HG03159 (cell line): Measurements from ENCODE around the gene STX16.
"Not testable (repeated sequence)": the region's sequence is repeated elsewhere in the genome, so short reads cannot be mapped to it uniquely, and the experiment has no call there.

Source experiments
- ATAC-seq: cut with Tn5 transposase; IDR thresholded peaks from one replicate; pipeline ENCODE4 v1.9.1; 2021; ENCODE audit warnings: mild to moderate bottlenecking, moderate library complexity; ENCODE audit not compliant: unreplicated experiment

STX16 gene

DNA sequence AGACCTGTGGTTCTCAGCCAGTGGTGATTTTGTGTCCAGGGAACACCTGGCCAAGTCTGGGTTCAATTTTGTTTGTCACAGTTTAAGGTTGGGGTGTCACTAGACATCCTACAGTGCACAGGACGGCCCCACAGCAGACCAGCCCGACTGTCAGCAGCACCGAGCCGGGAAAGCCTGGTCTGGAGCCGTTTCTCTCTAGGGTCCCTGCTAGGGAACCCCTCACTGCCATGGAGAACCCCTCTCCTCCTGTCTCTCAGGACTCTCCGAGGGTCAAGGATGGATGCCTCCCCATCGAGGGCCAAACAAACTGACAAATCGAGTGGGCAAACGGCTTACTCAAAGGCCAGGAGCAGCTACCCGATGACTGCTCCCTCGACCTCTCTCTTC is 15.8 kb upstream of the STX16 start:
- ATAC-seq: no peak

DNA sequence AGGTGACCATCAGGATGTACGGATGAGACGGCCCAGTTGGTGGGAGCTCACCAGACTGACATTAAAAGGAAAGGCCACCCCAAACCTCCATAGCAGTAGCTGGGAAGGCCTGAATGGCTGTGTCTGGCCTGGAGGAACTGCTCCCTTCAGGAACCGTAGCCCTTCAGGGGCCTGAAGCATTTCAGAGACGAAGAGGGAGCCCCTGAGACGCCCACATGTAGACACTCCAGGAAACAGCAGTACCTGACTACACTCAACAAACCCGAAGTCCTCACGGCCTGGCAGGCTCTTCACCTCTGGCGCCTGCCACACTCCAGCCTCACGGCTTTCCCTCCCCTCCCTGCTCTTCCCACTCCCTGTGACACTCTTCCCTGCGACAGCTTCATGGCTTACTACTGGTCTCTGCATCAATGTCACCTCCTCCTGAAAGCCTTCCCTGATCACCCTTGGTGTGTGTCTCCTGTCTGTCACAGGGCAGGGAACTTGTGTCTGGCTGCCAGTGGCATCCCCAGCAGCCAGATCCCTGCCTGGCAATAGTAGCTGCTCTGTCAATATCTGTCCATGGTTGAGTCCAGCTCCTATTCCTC is 14.6 kb upstream of the STX16 start:
- ATAC-seq: no peak

DNA sequence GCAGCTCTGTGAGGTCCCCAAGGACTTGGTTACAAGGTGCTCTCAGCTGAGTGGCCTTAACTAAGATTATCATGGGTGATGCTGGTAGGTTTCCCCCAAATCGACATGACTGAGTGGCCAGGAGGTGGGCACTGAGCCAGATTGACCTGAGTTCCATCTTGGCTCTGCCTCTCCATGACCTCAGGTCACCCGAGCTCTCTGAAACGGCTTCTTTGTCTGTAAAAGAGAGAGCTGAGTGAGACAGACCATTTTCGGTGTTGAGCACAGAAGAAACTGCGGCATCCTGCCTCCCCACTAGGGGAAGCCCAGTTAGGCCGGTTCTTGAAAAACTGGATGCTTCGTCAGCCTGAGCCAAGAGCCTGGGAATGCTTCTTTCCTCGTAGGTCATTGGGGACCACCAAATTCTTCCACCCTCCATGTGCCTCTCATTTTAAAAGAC is 14.1 kb upstream of the STX16 start:
- no peak for ATAC-seq

DNA sequence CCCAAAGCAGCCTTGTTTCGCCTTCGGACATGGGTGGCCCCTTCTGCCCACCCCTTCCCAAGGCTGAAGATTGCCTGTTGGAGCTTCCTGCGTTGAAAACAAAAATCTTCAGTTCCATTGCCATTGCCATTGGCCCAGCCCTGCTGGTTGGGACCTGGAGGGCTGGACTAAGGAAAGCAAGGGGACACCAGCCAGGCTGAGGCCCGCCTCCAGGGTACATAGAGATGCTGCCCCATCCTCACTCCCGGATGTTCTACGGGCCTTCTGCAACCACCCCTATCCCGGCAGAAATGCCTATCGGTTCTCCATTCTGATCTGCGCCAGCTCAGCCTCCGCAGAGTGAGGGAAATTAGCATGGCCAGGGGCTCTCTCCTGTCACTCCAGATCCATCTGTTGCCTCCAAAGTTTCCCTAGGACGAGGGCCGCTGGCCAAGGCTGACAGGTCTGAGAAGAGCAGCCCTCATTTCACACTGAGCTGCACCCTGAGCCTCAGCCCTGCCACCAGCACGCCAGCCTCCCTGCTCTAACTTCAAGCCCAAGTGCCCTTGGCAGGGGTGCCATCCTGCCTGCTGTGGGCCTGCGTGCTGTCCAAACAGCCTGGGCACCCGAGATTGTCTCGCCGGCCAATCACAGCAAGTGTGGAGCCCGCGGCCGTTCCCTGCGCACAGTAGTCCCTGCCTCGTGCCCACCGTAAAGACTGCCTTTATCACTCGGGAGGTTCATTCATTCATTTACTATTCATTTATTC is 13.4 kb upstream of the STX16 start:
- no peak for ATAC-seq

DNA sequence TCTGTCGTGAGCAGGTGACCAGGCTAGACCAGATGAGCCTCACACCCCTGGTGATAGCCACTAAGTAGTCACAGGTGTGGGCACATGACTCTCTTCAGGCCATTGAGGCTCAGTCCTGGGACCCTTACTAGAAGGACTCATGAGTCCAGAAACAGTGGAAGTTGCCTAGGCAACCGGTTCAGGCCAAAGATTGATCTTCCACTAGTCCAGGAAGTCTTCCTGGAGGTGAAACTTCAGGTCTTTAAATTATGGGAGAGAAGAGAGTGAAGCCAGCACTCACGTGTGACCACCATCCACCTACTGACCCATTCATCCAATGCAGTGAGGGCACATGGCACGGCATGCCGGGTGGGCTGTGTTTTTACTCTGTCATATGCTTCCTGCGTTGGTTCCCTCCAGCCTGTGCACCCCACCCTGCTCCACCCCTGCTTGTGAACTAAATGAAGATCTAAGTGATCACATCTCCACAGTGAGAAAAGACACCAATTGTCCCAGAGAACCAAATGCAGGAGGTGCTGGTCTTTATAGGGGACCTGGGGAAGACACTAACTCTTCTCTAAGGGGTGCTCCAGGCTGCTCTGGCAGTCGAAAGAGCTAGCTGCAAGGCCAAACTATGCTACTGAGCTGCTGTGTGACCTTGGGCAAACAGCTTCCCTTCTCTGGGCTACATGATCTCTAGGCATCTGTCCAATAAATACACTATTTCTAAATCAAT is 12.5 kb upstream of the STX16 start:
- ATAC-seq: no peak

DNA sequence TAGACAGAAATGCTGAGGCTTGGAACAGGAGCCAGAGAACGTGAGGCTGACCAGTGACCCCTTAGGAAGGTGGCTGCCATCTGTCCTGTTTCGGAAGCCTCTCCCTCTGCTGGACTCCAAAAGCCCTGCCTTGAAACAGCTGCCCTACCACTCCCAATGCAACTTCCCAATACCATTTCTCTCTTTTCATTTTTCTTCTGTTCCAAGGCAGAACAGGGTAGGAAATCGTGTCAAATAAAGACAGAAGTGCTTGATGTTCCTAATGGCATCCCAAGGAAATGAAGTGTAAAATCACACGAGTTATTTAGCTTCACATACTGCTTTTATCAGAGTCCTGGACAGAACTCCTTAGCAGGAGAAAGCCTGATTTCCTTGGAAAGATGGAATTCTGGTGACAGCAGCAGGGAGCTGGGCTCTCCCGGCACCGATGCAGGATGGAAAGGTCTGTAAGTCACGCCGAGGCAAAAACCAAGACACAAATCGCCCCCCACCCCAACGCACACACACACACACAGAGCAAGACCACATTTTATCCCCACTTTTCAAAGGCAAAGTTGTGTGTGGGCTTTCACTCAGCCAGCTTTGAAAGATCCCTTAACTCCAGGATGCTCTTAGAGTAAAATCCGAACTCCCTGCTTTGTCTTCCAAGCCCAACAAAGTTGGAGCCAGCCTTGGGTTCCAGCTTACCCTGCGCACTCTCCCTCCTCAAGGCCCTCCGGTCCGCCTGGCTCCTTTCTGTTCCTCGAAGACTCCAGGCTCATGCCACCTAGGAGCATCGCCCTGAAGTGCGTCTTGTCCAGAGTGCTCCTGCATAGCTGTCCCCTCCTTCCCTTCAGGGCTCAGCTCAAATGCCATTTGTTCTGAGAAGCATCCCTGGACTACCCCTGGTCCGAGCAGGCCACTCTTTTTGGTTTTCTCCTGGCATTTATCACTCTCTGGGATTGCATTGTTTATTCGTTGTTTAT is 11.6 kb upstream of the STX16 start:
- no peak for ATAC-seq

DNA sequence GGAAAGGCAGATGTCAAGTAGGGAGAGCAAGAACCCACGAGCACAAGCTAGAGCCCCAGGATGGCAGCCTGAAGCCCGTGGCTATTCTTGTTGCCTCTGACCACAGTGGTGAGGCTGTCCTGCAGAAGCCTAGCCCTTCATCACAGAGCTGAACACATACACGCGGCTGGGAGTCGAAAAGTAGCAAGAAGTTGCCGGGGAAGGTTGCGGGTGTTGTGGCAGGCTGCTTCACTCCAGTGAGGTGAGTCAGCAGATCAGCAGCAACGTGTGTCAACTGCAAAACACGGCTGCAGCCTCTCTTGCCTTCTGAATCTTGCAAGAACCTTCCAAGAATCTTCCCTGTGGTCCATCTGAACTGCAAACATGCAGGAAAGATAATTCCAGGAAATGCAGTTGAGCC is 10.6 kb upstream of the STX16 start:
- no peak for ATAC-seq

DNA sequence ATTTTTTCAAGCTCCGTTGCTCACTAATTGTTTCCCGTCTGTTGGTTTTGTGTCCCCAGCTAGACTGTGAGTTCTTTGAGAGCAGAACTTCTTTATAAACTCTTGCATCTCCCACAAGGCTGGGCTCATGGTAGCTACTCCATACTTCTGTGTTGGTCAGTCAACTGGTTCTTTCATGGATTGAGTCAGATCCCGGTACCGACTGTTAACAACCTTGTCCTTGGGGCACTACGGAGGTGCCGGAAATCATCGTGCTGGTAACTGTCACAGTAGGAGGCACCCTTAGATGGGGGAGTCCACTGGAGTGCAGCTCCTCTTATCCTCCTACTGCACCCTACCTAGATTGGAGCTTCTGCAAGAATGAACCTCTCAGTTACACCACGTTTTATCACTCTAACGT is 8.6 kb upstream of the STX16 start:
- no peak for ATAC-seq

DNA sequence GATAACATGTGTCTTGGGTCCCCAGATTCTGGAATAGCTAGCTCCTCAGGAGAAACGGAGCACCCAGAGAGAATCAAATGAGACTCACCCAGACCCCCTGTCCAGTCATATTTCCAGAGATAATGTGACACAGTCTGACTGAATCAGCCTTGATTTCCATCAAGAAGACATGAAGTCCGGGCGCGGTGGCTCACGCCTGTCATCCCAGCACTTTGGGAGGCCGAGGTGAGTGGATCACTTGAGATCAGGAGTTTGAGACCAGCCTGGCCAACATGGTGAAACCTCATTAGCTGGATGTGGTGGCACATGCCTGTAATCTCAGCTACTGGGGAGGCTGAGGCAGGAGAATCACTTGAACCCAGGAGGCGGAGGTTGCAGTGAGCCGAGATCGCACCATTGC is 8.2 kb upstream of the STX16 start:
- ATAC-seq: not testable (repeated sequence)

DNA sequence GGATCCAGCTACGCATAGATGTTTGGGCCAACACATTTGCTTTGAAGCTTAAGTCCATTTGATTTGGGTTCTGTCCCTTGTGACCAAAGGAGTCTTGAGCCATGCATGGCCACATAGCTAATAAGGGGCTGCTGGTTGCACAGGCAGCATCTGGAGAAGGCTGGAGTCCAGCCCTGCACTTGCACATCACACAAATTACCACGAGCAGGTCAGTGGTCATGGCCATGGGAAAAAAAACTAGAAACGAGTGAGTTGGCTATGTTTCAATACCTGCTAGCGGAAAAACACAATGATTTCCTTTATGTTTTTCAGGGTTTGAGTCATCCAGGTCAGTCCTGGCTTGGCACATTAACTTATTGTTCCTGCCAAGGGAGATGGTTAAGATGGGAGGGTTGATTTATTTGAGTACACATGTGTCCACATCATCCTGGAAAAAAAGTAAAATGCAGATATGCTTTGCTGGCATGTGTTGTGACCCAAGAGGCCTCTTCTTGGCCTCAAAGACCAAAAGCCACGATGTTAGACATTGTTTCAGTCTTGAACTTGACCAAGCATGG is 5.6 kb upstream of the STX16 start:
- ATAC-seq: no peak

DNA sequence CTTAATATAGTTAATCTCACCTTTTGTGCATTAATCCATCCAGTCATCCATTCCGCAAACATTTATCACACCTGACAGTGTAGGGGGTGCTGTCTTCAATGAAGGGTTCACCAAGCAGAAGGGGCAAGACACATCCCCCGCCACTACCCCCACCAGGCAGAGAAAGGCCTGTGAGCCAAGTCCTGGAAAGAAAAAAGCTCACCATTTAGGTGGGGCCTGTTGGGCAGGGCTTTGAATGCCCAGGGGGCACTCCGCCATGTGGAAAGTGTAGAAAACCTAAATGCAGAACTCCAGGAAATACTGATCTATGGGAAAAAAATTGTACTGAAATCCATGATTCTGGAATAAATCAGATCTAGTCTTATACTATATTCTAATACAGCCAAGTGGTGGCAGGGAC is 4.8 kb upstream of the STX16 start:
- ATAC-seq: no peak

DNA sequence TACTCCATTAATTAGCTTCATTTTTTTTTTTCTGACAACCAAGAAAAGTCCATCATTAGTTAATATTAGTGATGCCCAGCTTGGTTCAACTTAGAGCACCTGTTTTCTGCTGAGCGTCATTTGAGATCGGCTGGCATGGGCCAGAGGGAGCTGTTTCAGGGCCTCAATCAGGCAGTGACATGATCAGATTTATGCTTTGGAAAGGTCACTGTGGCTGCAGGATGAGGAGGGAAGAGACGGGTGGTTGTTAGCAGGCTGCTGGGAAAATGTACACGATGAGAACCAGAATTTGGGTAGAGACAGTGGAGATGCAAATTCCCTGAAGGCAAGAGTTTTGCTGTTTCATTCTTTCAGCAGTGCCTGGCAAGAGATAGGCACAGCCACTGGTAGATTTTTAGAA is 4.4 kb upstream of the STX16 start:
- no peak for ATAC-seq

DNA sequence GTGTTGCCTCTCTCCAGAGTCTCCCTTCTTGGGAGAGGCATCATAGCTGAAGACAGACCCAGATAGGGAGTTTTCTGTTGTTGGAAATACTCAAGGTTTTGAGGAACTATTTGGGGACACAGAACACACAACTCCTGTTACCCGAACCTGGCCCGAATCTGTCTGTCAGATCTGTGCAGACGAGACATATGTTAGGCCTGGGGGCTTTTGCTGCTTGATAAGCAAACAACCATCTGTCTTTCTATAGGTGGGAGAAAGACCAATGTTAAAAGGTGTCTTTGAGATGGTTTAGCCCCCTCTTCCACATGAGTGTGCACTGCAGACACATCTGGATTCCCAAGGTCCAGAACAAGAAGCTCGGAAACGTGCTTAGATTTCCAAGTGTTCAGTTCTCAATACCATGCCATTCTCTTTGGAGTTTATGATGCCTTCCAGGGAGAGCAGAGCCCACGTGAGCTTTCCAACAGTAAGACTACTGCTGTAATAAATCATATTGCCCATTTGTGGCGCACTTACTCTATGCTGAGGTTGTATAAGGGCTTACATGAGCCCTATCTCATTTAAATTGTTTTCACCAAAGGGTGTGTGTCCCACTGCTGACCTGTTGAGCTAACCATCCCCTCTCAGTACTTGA is 3.8 kb upstream of the STX16 start:
- no peak for ATAC-seq

DNA sequence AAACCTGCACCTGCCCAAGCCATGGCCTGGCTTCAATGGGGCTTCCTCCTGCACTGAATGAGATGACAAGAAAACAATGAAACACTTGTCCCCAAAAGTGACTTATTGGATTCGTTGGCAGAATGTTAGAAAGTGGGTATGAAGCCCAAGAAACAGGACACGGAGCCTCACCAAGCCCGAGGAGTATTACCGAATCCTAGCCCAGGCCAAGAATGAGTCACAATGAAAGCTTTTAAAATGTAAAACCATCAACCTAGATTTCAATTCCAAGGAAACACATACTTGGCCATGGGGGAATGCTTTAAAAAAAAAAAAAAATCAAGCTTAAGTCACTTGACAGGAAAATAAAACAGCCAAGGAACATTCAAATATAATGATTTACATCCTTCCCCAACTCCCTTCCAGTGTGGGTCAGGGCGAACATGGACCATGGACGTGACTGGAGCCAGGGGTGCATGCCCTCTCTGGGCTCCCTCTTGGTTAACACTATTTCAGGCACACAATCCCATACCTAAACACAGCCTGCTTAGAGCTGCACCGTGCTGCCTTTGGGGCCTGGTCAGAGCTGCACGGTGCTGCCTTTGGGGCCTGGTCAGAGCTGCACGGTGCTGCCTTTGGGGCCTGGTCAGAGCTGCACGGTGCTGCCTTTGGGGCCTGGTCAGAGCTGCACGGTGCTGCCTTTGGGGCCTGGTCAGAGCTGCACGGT is 3.1 kb upstream of the STX16 start:
- ATAC-seq: no peak

DNA sequence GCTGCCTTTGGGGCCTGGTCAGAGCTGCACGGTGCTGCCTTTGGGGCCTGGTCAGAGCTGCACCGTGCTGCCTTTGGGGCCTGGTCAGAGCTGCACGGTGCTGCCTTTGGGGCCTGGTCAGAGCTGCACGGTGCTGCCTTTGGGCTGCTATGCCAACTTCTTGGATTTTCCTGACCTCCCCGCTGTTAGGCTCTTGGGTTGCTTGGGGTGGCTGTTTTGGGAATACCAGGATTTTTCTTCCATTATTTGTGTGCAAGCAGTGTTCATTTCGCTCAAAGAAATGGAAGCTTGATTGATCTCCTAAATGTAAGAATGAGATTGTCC is 2.6 kb upstream of the STX16 start:
- not testable (repeated sequence) for ATAC-seq

DNA sequence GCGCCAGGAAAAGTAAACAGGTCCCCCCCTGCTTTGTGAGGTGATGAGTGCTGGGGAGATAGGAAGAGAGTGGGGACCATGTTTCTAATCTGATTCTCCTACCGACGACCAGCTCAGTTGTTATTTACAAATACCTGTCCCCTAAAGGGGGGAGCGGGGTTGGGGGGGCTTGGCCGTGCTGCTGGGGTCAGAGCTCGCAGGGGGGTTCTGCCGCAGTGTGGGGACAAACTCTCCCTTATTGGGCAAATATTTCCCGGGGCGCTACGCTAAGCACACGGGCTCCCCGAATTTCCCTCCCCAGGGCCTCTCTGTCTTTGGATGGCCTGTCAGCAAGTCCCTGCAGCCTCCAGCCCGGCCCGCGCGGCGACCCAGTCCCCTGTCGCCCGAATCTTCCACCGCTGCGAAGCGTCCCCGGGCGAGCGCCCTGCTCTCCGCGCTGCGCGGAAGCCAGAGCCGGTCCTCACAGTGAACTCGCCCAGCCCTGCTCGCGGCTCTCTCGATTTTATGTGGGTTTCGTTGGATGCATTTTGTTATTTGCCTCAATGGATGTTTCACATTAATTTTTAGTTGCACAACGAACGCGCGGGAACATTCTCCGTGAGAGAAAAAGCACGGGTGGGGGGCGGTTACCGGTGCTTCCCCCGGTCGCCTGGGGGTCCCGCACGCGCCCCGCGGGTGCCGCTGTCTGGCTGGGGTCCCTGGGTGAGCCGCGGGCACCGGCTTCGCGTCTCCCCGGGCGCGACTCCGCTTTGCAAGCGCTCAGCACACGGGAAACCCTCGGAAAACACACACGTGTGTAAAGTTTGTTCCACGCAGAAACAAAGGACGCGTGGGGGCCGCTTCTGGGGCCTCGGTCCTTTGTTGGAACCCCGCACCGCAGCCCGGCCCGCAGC is 1.5 kb upstream of the STX16 start:
- ATAC-seq: peak; percentile 2

DNA sequence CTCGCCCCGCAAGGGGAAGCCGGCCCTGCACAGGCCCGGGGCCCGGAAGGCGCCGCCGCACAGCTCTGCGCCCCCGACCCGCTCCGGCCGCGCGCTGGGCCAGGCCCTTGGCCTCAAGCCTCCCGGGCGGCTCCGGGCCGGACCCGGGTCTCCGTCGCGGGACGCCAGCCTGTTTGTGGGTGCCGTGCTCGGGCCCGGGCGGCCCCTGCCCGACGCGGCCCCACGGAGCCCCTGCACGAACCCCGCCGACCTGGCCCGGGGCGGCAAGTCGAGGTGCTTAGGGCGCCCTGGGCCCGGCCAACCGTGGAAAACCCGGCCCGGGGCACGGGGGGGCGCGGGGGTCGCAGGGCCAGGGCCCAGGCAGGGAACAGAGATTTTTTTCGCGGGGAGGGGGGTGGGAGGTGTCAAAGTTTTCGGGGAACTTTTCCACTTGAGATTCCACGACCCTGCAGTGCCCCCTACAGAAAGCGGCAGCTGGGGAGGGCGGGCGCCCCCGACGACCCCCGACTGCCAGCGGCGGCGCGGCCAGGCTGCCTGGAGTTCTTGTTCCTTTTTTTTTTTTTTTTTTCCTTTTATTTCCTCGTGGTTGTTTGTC is 805 bp upstream of the STX16 start:
- peak; percentile 17 for ATAC-seq

DNA sequence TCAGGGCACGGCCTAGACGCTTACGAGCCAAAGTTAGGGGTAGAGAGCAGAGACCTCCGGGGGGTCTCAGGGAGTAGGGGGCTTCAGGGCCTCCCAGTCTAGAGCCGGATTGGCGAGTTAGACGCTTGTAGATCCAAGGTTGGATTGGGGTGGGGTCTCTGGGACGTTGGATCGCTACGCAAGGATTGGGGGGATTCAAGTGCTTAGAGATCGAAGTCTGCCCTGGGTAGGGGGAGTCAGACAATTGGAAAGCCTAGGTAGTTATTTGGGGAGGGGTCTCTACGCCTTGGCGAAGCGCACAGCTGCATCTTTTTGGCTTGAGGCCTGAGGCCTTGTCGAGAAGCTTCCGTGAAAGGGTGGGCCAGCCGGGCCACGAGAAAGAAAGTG is 469 bp downstream of the STX16 start:
- no peak for ATAC-seq
